Gastroesophageal sphincter (tissue), 4 donors: ENCODE data around the gene CARD14. TPM values are rescaled to one million over a fixed set of nuclear protein-coding genes. Genes with fewer than 3 reads are reported as not detected.

Experiments
- ATAC-seq: fragments of 150-250 bp; one replicate; pipeline ENCODE4 v1.9.1; 2016; ENCODE audit warnings: mild to moderate bottlenecking, moderate library complexity
- H3K27ac ChIP-seq, 4 donors: fragments of 200-600 bp; sonication (generic) in 3 of 4; 1 replicate in 3 of 4; 2 replicates in 1 of 4; pipeline ENCODE4 v1.5.1; 2016 to 2019
- H3K27me3 ChIP-seq: fragments of 200-600 bp; sonication (generic); one replicate; pipeline ENCODE4 v1.5.1; 2019
- H3K36me3 ChIP-seq, 2 donors: fragments of 200-600 bp; sonication (generic); one replicate each; pipeline ENCODE4 v1.5.1; 2019; ENCODE audit warnings: control low read depth in 1 of 2
- H3K4me1 ChIP-seq, 3 donors: fragments of 200-600 bp; sonication (generic); 1 replicate in 2 of 3; 2 replicates in 1 of 3; pipeline ENCODE4 v1.5.1; 2016 to 2019; ENCODE audit warnings: control low read depth in 2 of 3
- H3K4me3 ChIP-seq, 2 donors: fragments of 200-600 bp; sonication (generic); one replicate each; pipeline ENCODE4 v1.5.1; 2019; ENCODE audit warnings: mild to moderate bottlenecking in 1 of 2, moderate library complexity in 1 of 2
- H3K9me3 ChIP-seq, 3 donors: fragments of 200-600 bp; sonication (generic); one replicate each; pipeline ENCODE4 v1.5.1; 2017 to 2019; ENCODE audit warnings: control low read depth in 2 of 3
- EP300 ChIP-seq: sonication (generic); formaldehyde crosslinking; IDR thresholded peaks from one replicate; pipeline ENCODE4 v1.6.1; 2017; ENCODE audit warnings: antibody characterized with exemption, mild to moderate bottlenecking
- POLR2A ChIP-seq, 2 donors: fragments of 450-650 bp; IDR thresholded peaks; one replicate each; pipeline ENCODE4 v1.6.1; 2017; ENCODE audit warnings: antibody characterized with exemption in 2 of 2, mild to moderate bottlenecking in 2 of 2, moderate library complexity in 1 of 2
- POLR2AphosphoS5 ChIP-seq: sonication (generic); formaldehyde crosslinking; IDR thresholded peaks from one replicate; pipeline ENCODE4 v1.6.1; 2017; ENCODE audit warnings: antibody characterized with exemption
- WGBS, 2 donors: methylation state at CpG; one replicate each; pipeline ENCODE4 v1.1.5; 2018; ENCODE audit warnings: low coverage in 1 of 2; 5-methylcytosine and 5-hydroxymethylcytosine counted together
- total RNA-seq, 4 donors: library from RNA; depleted of rRNA; stranded (reverse); fragments of >200 nt; gene quantifications; one replicate each; pipeline ENCODE4 v1.1.0, GENCODE V29; 2016
- TF ChIP-seq, protein P1 (sequence below), 4 experiments: fragments of 200-600 bp in 2 of 4; fragments of 450-650 bp in 2 of 4; sonication (generic) in 1 of 4; IDR thresholded peaks; one replicate each; pipeline ENCODE4 v1.5.1; 2017 to 2019; ENCODE audit warnings: antibody characterized with exemption in 4 of 4, mild to moderate bottlenecking in 2 of 4, moderate library complexity in 2 of 4

The CARD14 gene
- total RNA-seq, 4 donors from 2014 or later: 0.78 to 0.81 TPM; not detected in 2

DNA sequence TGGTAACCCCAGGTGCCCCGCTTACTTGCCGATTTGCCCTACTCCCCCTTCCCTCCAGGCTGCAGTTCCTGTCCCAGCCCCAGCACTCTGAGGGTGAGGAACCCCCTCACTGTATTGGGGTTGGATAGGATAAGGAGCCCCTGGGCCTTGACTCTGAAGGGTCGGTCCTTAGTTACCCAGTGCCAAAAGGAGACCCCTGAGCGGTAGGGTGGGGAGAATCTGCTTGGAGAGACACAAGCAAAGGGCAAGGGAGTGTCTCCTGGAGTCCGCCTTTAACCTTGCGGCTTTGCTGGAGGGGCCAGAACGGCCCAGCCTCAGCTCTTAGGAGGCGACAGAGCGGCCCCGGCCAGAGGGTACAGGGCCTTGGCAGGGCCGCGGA lies 13.0 kb downstream of the CARD14 start:
- H3K9me3 ChIP-seq: no peaks in the 10 kb centered on the region
- no peak overlapping the region for H3K4me3 ChIP-seq
- H3K36me3 ChIP-seq: no peaks in the 10 kb centered on the region
- no peak overlapping the region for H3K27ac ChIP-seq
- no peak for ATAC-seq
- H3K27me3 ChIP-seq: peaks cover 47% of the 10 kb centered on the region
- peaks cover 0 to 4% (median 0%) of the 10 kb centered on the region in 3 donors for H3K4me1 ChIP-seq
- TF ChIP-seq POLR2AphosphoS5 (no peak), POLR2A (IDR thresholded peaks at IDR 0.05) (no peak), EP300 (no peak)
- TF ChIP-seq, protein P1, sequence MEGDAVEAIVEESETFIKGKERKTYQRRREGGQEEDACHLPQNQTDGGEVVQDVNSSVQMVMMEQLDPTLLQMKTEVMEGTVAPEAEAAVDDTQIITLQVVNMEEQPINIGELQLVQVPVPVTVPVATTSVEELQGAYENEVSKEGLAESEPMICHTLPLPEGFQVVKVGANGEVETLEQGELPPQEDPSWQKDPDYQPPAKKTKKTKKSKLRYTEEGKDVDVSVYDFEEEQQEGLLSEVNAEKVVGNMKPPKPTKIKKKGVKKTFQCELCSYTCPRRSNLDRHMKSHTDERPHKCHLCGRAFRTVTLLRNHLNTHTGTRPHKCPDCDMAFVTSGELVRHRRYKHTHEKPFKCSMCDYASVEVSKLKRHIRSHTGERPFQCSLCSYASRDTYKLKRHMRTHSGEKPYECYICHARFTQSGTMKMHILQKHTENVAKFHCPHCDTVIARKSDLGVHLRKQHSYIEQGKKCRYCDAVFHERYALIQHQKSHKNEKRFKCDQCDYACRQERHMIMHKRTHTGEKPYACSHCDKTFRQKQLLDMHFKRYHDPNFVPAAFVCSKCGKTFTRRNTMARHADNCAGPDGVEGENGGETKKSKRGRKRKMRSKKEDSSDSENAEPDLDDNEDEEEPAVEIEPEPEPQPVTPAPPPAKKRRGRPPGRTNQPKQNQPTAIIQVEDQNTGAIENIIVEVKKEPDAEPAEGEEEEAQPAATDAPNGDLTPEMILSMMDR (IDR thresholded peaks at IDR 0.05): no peak
- no CpG with 5 or more reads among the region's 12 CpGs for WGBS, 2 donors

DNA sequence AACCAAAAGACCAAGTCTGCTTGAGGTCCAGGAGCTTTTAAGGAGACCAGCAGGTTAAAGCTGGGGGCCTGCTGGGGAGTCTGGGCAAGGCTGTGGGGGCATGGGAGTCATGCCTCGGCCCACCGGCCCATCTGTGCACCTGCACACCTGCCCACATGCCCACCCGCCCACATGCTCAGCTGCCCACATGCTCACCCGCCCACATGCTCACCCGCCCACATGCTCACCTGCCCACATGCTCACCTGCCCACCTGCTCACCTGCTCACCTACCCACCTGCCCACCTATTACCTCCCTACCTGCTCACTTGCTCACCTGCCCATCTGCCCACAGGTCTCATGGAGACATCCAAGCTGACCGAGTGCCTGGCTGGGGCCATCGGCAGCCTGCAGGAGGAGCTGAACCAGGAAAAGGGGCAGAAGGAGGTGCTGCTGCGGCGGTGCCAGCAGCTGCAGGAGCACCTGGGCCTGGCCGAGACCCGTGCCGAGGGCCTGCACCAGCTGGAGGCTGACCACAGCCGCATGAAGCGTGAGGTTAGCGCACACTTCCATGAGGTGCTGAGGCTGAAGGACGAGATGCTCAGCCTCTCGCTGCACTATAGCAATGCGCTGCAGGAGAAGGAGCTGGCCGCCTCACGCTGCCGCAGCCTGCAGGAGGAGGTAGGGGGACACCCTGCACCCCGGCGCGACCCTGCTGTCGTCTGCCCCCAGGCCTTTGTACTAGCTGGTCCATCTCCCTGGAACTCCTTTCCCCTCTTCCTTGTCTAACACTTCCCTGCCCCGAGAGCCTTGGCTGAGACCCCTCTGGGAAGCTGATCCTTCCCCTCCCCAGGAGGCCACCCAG lies 14.0 kb downstream of the CARD14 start:
- Histone ChIP-seq H3K27ac (no peak overlapping the region), H3K4me1 (peaks cover 0 to 10% (median 0%) of the 10 kb centered on the region in 3 donors), H3K36me3 (no peaks in the 10 kb centered on the region), H3K9me3 (no peaks in the 10 kb centered on the region), H3K4me3 (no peak overlapping the region), H3K27me3 (peaks cover 47% of the 10 kb centered on the region)
- TF ChIP-seq POLR2A (IDR thresholded peaks at IDR 0.05): no peak
- TF ChIP-seq, protein P1 (IDR thresholded peaks at IDR 0.05): no peak
- no peak for TF ChIP-seq POLR2AphosphoS5
- TF ChIP-seq EP300: no peak
- 70% methylated on average over 2 of the region's 26 CpGs; no CpG with 5 or more reads in 1 of the 2 donors for WGBS, 2 donors
- no peak for ATAC-seq

DNA sequence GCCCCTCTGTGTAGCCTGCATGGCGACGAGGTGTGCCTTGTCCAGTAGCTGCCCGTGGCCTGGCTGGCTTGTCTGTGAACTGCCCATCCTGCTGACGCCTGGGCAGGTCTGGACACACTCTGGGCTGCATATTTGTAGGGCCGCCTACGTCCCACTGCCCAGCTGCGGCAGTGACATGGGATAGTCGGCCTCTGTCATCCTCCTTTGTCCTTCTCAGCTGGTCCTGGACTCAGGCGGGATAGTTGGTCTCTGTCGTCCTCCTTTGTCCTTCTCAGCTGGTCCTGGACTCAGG lies 14.5 kb downstream of the CARD14 start:
- no peak for ATAC-seq
- TF ChIP-seq, protein P1 (IDR thresholded peaks at IDR 0.05): no peak
- no peak for TF ChIP-seq POLR2AphosphoS5
- TF ChIP-seq EP300: no peak
- no peak for TF ChIP-seq POLR2A (IDR thresholded peaks at IDR 0.05)
- Histone ChIP-seq H3K27me3 (peaks cover 52% of the 10 kb centered on the region), H3K9me3 (no peaks in the 10 kb centered on the region), H3K4me1 (peaks cover 0 to 10% (median 0%) of the 10 kb centered on the region in 3 donors), H3K4me3 (no peak overlapping the region), H3K27ac (no peak overlapping the region), H3K36me3 (no peaks in the 10 kb centered on the region)
- WGBS, 2 donors: 72% methylated on average over 8 of the region's 10 CpGs; no CpG with 5 or more reads in 1 of the 2 donors

DNA sequence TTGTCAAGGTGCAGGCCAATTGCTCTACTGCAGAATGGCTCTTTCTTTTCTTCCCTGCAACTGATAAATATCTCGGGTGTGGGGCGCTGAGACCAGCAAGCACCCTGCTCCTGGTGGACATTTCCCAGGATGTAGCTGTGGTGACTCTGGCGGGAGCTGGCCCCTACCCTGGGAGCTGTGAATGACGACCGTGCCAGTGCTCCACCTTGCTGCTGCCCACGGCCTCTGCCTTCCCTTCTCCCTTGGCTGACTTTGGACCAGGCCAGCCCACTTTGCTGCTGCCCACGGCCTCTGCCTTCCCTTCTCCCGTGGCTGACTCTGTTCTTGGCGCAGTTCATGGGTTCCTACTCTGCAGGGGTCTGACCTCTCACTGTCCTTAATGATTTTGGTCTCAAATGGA lies 16.1 kb downstream of the CARD14 start:
- WGBS, 2 donors: 63% methylated on average over 4 of the region's 9 CpGs; no CpG with 5 or more reads in 1 of the 2 donors
- H3K4me3 ChIP-seq: no peak overlapping the region

More for the DNA sequence above, 16.1 kb downstream of the CARD14 start:
- Histone ChIP-seq H3K36me3 (no peaks in the 10 kb centered on the region), H3K9me3 (no peaks in the 10 kb centered on the region), H3K4me1 (peaks cover 0 to 10% (median 0%) of the 10 kb centered on the region in 3 donors), H3K27ac (no peak overlapping the region), H3K27me3 (peaks cover 55% of the 10 kb centered on the region)
- TF ChIP-seq, protein P1 (IDR thresholded peaks at IDR 0.05): no peak
- TF ChIP-seq POLR2A (IDR thresholded peaks at IDR 0.05) (no peak), EP300 (no peak), POLR2AphosphoS5 (no peak)
- no peak for ATAC-seq
